DMS 273 (cell line): ENCODE measurements around the gene SSMEM1.
"Not testable (repeated sequence)": the region's sequence is repeated elsewhere in the genome, so short reads cannot be mapped to it uniquely, and the experiment has no call there.

Experiments used
- DNase-seq: peaks from one replicate; lab custom pipeline; 2025; ENCODE audit not compliant: unreplicated experiment; lab: John Stamatoyannopoulos, UW

SSMEM1 gene

GRCh38 chr7:130210181-130210935 is 2.7 kb downstream of the SSMEM1 start:
- no peak for DNase-seq

- no peak for DNase-seq
Measured at GRCh38 chr7:130213828-130214227, 6.2 kb downstream of the SSMEM1 start.

DNA sequence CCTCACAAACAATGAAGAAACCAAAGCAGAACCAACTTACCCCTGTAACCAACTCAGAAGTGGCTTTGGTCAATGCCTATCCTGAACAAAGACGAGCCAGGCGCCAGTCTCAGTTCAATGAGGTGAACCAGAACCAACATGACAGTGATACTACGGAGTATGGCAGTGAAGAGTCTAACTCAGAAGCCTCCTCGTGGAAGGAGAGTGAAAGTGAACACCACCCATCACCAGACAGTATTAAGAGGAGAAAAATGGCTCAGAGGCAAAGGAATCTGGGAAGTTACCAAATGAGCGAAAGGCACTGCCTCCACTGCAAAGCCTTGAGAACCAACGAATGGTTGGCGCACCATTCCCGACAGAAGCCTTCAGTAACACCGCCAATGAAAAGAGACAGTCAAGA is 8.4 kb downstream of the SSMEM1 start:
- no peak for DNase-seq

GRCh38 chr7:130216750-130217149 is 9.1 kb downstream of the SSMEM1 start:
- peak; percentile 29 for DNase-seq

GRCh38 chr7:130218806-130219620 is 11.4 kb downstream of the SSMEM1 start:
- DNase-seq = no peak

GRCh38 chr7:130219871-130220270 is 12.2 kb downstream of the SSMEM1 start:
- DNase-seq = no peak

- DNase-seq = no peak
Measured at GRCh38 chr7:130221746-130222145, 14.1 kb downstream of the SSMEM1 start.

DNA sequence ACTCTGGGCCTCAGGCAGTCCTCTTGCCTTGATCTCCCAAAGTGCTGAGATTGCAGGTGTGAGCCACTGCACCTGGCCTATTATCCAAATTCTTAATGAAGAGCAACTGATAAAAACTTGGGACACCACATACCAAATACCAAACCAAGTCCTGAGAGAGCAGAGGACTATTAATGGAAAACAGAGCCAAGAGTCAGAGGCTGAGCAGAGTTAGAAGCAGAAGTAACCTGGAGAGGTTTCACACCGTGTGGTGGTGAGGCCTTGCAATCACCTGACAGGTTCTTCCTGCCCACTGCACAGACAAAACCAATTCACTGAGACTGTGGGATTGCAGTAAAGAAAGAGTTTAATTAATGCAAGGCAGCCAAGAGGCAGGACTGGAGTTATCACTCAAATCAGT is 16.0 kb downstream of the SSMEM1 start:
- no peak for DNase-seq

GRCh38 chr7:130224210-130224609 is 16.6 kb downstream of the SSMEM1 start:
- DNase-seq = no peak

GRCh38 chr7:130224923-130225322 is 17.3 kb downstream of the SSMEM1 start:
- DNase-seq = not testable (repeated sequence)

DNA sequence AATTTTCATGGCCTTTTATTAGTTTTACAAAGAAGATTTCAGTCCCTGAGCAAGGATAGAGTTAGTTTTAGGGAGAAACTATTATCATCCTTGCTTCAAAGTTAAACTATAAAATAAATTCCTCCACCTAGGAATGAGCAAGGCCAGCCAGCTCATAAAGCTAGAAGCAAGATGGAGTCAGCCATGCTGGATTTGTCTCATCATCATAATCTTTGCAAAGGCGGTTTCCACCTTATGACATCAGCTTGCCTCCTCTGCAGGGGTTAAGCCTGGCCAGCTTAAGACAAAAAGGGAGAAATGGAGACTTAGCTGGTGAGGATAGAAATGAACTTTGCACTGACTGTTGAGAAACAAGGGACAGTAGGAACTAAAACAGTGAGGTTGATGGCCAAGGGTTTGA is 18.7 kb downstream of the SSMEM1 start:
- DNase-seq = no peak

GRCh38 chr7:130227883-130228575 is 20.4 kb downstream of the SSMEM1 start:
- DNase-seq = no peak

- DNase-seq = no peak
Measured at GRCh38 chr7:130228840-130229502, 21.3 kb downstream of the SSMEM1 start.

DNA sequence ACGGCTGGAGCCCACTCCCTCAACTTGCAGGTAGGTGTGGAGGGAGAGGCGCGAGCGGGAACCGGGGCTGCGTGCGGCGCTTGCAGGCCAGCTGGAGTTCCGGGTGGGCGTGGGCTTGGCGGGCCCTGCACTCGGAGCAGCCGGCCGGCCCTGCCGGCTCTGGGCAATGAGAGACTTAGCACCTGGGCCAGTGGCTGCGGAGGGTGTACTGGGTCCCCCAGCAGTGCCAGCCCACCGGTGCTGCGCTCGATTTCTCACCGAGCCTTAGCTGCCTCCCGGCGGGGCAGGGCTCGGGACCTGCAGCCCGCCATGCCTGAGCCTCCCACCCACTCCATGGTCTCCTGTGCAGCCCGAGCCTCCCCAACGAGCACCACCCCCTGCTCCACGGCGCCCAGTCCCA is 22.3 kb downstream of the SSMEM1 start:
- DNase-seq = not testable (repeated sequence)

GRCh38 chr7:130231792-130232191 is 24.1 kb downstream of the SSMEM1 start:
- no peak for DNase-seq

GRCh38 chr7:130232209-130232608 is 24.5 kb downstream of the SSMEM1 start:
- DNase-seq = no peak

DNA sequence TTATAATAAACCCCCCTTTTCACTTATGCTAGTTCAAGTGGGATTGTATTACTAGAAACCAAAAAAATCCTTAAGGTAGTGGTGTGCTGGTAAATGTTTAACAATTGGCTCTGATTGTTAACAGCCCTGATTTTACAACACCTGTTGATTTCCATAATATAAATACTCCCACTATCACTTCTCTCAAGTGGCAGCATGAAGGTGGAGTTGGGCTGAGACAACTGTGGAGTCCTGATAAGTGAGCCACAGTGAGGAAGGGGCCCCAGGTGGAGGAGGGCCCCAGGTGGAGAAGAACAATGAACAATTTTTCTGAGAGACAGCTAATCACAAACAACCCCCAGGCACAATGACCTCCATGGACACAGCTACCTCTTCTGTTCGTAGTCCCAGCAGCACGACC is 26.4 kb downstream of the SSMEM1 start:
- no peak for DNase-seq

DNA sequence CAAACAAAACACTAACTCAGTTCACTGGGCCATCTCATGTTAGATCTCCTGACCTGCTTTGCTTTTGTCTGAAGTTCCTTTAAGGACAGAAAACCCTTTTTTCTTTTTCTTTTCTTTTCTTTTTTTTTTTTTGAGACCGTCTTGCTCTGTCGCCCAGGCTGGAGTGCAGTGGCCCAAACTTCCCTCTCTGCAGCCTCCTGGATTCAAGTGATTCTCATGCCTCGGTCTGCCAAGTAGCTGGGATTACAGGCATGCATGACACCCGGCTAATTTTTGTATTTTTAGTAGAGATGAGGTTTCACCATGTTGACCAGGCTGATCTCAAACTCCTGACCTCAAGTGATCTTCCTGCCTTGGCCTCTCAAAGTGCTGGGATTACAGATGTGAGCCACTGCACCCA is 28.7 kb downstream of the SSMEM1 start:
- not testable (repeated sequence) for DNase-seq

DNA sequence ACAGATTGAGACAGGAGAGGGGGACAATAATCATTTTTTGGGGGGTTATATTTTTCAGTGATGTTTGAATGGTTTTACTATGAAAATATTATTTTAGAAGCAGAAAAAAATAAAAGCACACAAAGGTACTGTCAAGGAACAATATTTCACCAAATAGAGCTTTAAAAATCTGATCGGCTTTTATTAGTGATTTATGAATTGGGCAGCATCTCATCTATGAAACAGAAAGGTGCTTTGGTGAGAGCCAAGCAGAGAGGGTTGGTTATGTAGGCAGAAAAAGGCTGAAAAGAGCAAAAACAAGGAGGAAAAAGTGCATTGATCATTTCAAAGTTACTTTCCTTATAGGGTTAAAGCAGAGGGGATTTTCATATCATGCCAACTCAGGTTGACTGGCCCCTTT is 32.6 kb downstream of the SSMEM1 start:
- DNase-seq = no peak

GRCh38 chr7:130242198-130243014 is 34.7 kb downstream of the SSMEM1 start:
- peak; percentile 88 for DNase-seq
